GM12878 (cell line): ENCODE data around the gene TEKT1. TPM values are rescaled to one million over a fixed set of nuclear protein-coding genes. Genes with fewer than 3 reads are reported as not detected.

ENCODE experiments used
- ATAC-seq: fragments of 200-7000 bp; cut with Tn5 transposase; 3 replicates; pipeline ENCODE4 v1.9.1; 2020; ENCODE audit warnings: mild to moderate bottlenecking, moderate library complexity
- BruUV-seq: library from RNA; stranded (reverse); fragments of 400-500 nt; replicated peaks from 2 replicates; lab custom pipeline; 2021; lab: Mats Ljungman, UMichigan
- CTCF ChIA-PET: fragments of 300-600 bp; sonication (Branson Sonifier 250); formaldehyde crosslinking; extraction: SDS; loops from one replicate; lab custom pipeline; 2021; ENCODE audit warnings: inconsistent platforms; lab: Yijun Ruan, JAX
- POLR2A ChIA-PET: fragments of 350-600 bp; formaldehyde crosslinking; extraction: SDS; loops from one replicate; lab custom pipeline; 2021; ENCODE audit warnings: inconsistent platforms; lab: Charles Lee
- RAD21 ChIA-PET: fragments of 300-600 bp; sonication (Branson Sonifier 250); formaldehyde crosslinking; loops from one replicate; lab custom pipeline; 2023; ENCODE audit warnings: antibody characterized with exemption; ENCODE audit not compliant: unreplicated experiment; lab: Charles Lee
- SMC1A ChIA-PET: fragments of 300-600 bp; sonication (Branson Sonifier 250); formaldehyde crosslinking; loops from one replicate; lab custom pipeline; 2023; ENCODE audit not compliant: unreplicated experiment, uncharacterized antibody; lab: Charles Lee
- DNase-seq: peaks from one replicate; pipeline ENCODE4 v3.0.0-alpha.2; 2011; ENCODE audit warnings: low read depth, low spot score
- FAIRE-seq: peaks from 3 replicates; lab custom pipeline; 2011; peaks lifted over from hg19 to GRCh38; lab: Jason Lieb, UNC
- H2AFZ ChIP-seq: 2 replicates; pipeline ENCODE4 v1.6.0; 2011; ENCODE audit warnings: low read depth, low read length, control low read depth; ENCODE audit not compliant: control insufficient read depth
- H3K27ac ChIP-seq: 2 replicates; pipeline ENCODE4 v1.5.1; 2011; ENCODE audit warnings: control low read depth; ENCODE audit not compliant: control insufficient read depth, insufficient read depth
- H3K27me3 ChIP-seq, 2 experiments: replicated peaks in 1 of 2; 2 replicates each; pipeline versions ENCODE4 v1.6.0 to v1.6.1; 2011; ENCODE audit warnings: low read length in 1 of 2; ENCODE audit not compliant: control insufficient read depth in 2 of 2, insufficient read depth in 2 of 2
- H3K36me3 ChIP-seq, 2 experiments: 2 replicates each; pipeline ENCODE4 v1.5.1; 2011; ENCODE audit warnings: low read length in 1 of 2; ENCODE audit not compliant: control insufficient read depth in 2 of 2, insufficient read depth in 2 of 2
- H3K4me1 ChIP-seq: 2 replicates; pipeline ENCODE4 v1.6.1; 2011; ENCODE audit warnings: mild to moderate bottlenecking, low read length, moderate library complexity, mixed read lengths; ENCODE audit not compliant: control insufficient read depth, insufficient read depth
- H3K4me2 ChIP-seq: 2 replicates; pipeline ENCODE4 v1.6.0; 2011; ENCODE audit warnings: control low read depth; ENCODE audit not compliant: control insufficient read depth, insufficient read depth
- H3K4me3 ChIP-seq: fragments of 200-600 bp; sonication (generic); 2 replicates; pipeline ENCODE4 v1.5.1; 2016
- H3K79me2 ChIP-seq: 2 replicates; pipeline ENCODE4 v1.6.0; 2011; ENCODE audit warnings: low read length; ENCODE audit not compliant: control insufficient read depth, insufficient read depth
- H3K9ac ChIP-seq: 2 replicates; pipeline ENCODE4 v1.8.0; 2011; ENCODE audit warnings: low read length, control low read depth, mixed read lengths; ENCODE audit not compliant: control insufficient read depth, insufficient read depth
- H3K9me3 ChIP-seq: replicated peaks from 3 replicates; pipeline ENCODE4 v1.5.1; 2011; ENCODE audit warnings: mild to moderate bottlenecking, low read length; ENCODE audit not compliant: control insufficient read depth, insufficient read depth
- H4K20me1 ChIP-seq: 2 replicates; pipeline ENCODE4 v1.6.0; 2011; ENCODE audit not compliant: control insufficient read depth, insufficient read depth
- ASH2L ChIP-seq: fragments of 300-600, 200-600 bp; sonication (generic); IDR thresholded peaks from 2 replicates; pipeline ENCODE4 v1.6.1; 2017; ENCODE audit warnings: low read depth, mild to moderate bottlenecking, borderline replicate concordance
- CBX5 ChIP-seq: sonication (generic); IDR thresholded peaks from 2 replicates; pipeline ENCODE4 v1.6.1; 2016; ENCODE audit warnings: low read depth, moderate library complexity, mild to moderate bottlenecking, inconsistent platforms
- CHD4 ChIP-seq: fragments of 200-600 bp; sonication (generic); IDR thresholded peaks from 2 replicates; pipeline ENCODE4 v1.6.1; 2016; ENCODE audit warnings: mild to moderate bottlenecking
- ETV6 ChIP-seq, 2 experiments: fragments of 450-650 bp in 1 of 2; IDR thresholded peaks in 1 of 2; conservative IDR thresholded peaks in 1 of 2; 2 replicates each; pipeline ENCODE4 v1.6.1; 2014; ENCODE audit warnings: antibody characterized with exemption in 1 of 2, borderline replicate concordance in 1 of 2, low read depth in 1 of 2, mild to moderate bottlenecking in 1 of 2, moderate library complexity in 1 of 2
- JUNB ChIP-seq: IDR thresholded peaks from 2 replicates; pipeline ENCODE4 v1.6.1; 2016; ENCODE audit warnings: antibody characterized with exemption, mild to moderate bottlenecking
- KLF5 ChIP-seq: fragments of 450-650 bp; IDR thresholded peaks from 2 replicates; pipeline ENCODE4 v1.6.1; 2014; ENCODE audit warnings: mild to moderate bottlenecking; ENCODE audit not compliant: partially characterized antibody
- MEF2A ChIP-seq: IDR thresholded peaks from 2 replicates; pipeline ENCODE4 v1.6.1; 2011; ENCODE audit warnings: low read depth, mild to moderate bottlenecking, low read length, moderate library complexity; ENCODE audit not compliant: insufficient read depth
- MTA2 ChIP-seq: fragments of 450-650 bp; IDR thresholded peaks from 2 replicates; pipeline ENCODE4 v1.6.1; 2016; ENCODE audit warnings: low read depth, mild to moderate bottlenecking, moderate library complexity
- MXI1 ChIP-seq: fragments of 150-350 bp; IDR thresholded peaks from 2 replicates; pipeline ENCODE4 v1.6.1; 2011; ENCODE audit warnings: low read depth, mild to moderate bottlenecking, inconsistent platforms, low read length, improper control_type of control experiment
- NRF1 ChIP-seq: conservative IDR thresholded peaks from 2 replicates; pipeline ENCODE4 v1.6.1; 2011; ENCODE audit warnings: mild to moderate bottlenecking, low read depth, low read length, improper control_type of control experiment
- POLR2AphosphoS5 ChIP-seq: IDR thresholded peaks from 2 replicates; pipeline ENCODE4 v1.6.1; 2011; ENCODE audit warnings: mild to moderate bottlenecking, low read length, inconsistent platforms
- TARDBP ChIP-seq: IDR thresholded peaks from 2 replicates; pipeline ENCODE4 v1.6.1; 2016; ENCODE audit warnings: borderline replicate concordance
- TBL1XR1 ChIP-seq: IDR thresholded peaks from 2 replicates; pipeline ENCODE4 v1.6.1; 2012; ENCODE audit warnings: low read depth, low read length, improper control_type of control experiment
- WGBS: methylation state at CpG from one replicate; pipeline ENCODE4 v1.1.6; 2016; ENCODE audit warnings: low lambda C conversion rate; ENCODE audit not compliant: insufficient replicate concordance, insufficient coverage; ENCODE audit errors: missing lambda C conversion rate; 5-methylcytosine and 5-hydroxymethylcytosine counted together
- in situ Hi-C: fragments of 300-500 bp; cut with MboI; formaldehyde crosslinking; loops from 9 replicates; pipeline ENCODE4 v1.14.3; 2018; ENCODE audit warnings: mixed read lengths
- intact Hi-C: fragments of 100-400 bp; cut with micrococcal nuclease; formaldehyde crosslinking; loops from one replicate; pipeline ENCODE4 v1.14.2; 2022; ENCODE audit not compliant: unreplicated experiment
- polyA plus RNA-seq, 11 experiments: library from polyadenylated mRNA; depleted of rRNA in 4 of 11; unstranded in 6 of 11; stranded (reverse) in 5 of 11; fragments of >200 nt; fragmentation: Nextera tagmentation in 4 of 11; fragmentation: Illumina TruSeq in 1 of 11; extraction: Ambion mirVana in 4 of 11; extraction: Trizol in 1 of 11; gene quantifications; 1 replicate in 1 of 11; 2 replicates in 10 of 11; pipeline versions ENCODE4 v1.2.1 to v1.2.3, GENCODE V29; 2011 to 2016; ENCODE audit warnings: inconsistent platforms in 2 of 11, missing spikeins in 2 of 11, low read depth in 1 of 11
- total RNA-seq, 4 experiments: library from RNA; depleted of rRNA in 3 of 4; stranded (reverse); fragments of >200 nt in 3 of 4; fragmentation: Illumina TruSeq in 1 of 4; extraction: Trizol in 1 of 4; gene quantifications; 2 replicates each; pipeline versions ENCODE4 v1.2.1 to v1.2.3, GENCODE V29; 2013 to 2021
- TF ChIP-seq, protein P1 (sequence below): IDR thresholded peaks from 2 replicates; pipeline ENCODE4 v1.6.1; 2011; ENCODE audit warnings: borderline replicate concordance, low read depth, mild to moderate bottlenecking, moderate library complexity, mixed read lengths, low read length; ENCODE audit not compliant: insufficient read depth; ENCODE audit errors: extremely low read length

TEKT1 gene
- total and polyA plus RNA-seq, 10 of the 15 experiments (the other 5 are each of a cell fraction or from before 2014, with no cell fraction given) = not detected

GRCh38 chr17:6867849-6868248 lies 36.3 kb upstream of the TEKT1 start:
- no TSS peak for BruUV-seq
- ChIA-PET POLR2A (no interaction called here), SMC1A (interaction anchor here (0.8 to 0.9 kb wide), 3 partner anchors 9 to 25 kb away, joined by 3 to 6 read pairs (median 5); no protein-coding TSS in a partner anchor), RAD21 (interaction anchor here (2.2 kb wide), 1 partner anchor 24 kb away, joined by 5 read pairs; no protein-coding TSS in a partner anchor), CTCF (interaction anchor here (0.9 to 3.0 kb wide), 7 partner anchors 13 to 201 kb away, joined by 3 to 17 read pairs (median 5); no protein-coding TSS in a partner anchor)
- H3K27me3 ChIP-seq = no peaks in the 10 kb centered on the region
- ATAC-seq = no peak
- H3K27ac ChIP-seq = no peak overlapping the region
- intact Hi-C loops (no loop called here), in situ Hi-C loops (no loop called here)
- no peaks in the 10 kb centered on the region for H3K79me2 ChIP-seq
- no peak for DNase-seq
- H3K9ac ChIP-seq = no peak overlapping the region
- FAIRE-seq = no peak
- H3K4me3 ChIP-seq = no peak overlapping the region
- H3K36me3 ChIP-seq = no peaks in the 10 kb centered on the region; a peak in 1 of 4 replicates
- no peaks in the 10 kb centered on the region for H3K9me3 ChIP-seq
- WGBS = 38% methylated on average over 3 of the region's 3 CpGs
- TF ChIP-seq TBL1XR1 (no peak), MXI1 (no peak), MTA2 (no peak), CBX5 (no peak), ETV6 (conservative IDR thresholded peaks at IDR 0.05 in 1 of 2, IDR thresholded peaks at IDR 0.05 in 1 of 2; ENCODE audit: borderline replicate concordance in 1 of 2, low read depth in 1 of 2) (no peak), CHD4 (no peak), TARDBP (no peak), MEF2A (no peak), POLR2AphosphoS5 (no peak), KLF5 (no peak), ASH2L (no peak), JUNB (no peak), NRF1 (no peak)
- TF ChIP-seq, protein P1, sequence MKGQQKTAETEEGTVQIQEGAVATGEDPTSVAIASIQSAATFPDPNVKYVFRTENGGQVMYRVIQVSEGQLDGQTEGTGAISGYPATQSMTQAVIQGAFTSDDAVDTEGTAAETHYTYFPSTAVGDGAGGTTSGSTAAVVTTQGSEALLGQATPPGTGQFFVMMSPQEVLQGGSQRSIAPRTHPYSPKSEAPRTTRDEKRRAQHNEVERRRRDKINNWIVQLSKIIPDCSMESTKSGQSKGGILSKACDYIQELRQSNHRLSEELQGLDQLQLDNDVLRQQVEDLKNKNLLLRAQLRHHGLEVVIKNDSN = no peak
- H2AFZ ChIP-seq = no peak overlapping the region
- no peak overlapping the region for H3K4me2 ChIP-seq
- no peaks in the 10 kb centered on the region for H3K4me1 ChIP-seq
- no peaks in the 10 kb centered on the region for H4K20me1 ChIP-seq
